ENCODE data around the gene MYO3B.
"Not testable (repeated sequence)": the region's sequence is repeated elsewhere in the genome, so short reads cannot be mapped to it uniquely, and the experiment has no call there.

MYO3B gene

GRCh38 chr2:170670651-170671050 lies 492.7 kb downstream of the MYO3B start:
- Mint-ChIP-seq H3K9me3 (no peaks in the 10 kb centered on the region), H3K36me3 (no peaks in the 10 kb centered on the region), H3K27ac (no peak overlapping the region), H3K4me1 (no peaks in the 10 kb centered on the region), H3K27me3 (peaks cover 2% of the 10 kb centered on the region), H3K4me3 (no peak overlapping the region)
- no peak for ATAC-seq (ENCODE audit: low read depth)
- DNase-seq (ENCODE audit: low spot score in 2 of 2): no peak

DNA sequence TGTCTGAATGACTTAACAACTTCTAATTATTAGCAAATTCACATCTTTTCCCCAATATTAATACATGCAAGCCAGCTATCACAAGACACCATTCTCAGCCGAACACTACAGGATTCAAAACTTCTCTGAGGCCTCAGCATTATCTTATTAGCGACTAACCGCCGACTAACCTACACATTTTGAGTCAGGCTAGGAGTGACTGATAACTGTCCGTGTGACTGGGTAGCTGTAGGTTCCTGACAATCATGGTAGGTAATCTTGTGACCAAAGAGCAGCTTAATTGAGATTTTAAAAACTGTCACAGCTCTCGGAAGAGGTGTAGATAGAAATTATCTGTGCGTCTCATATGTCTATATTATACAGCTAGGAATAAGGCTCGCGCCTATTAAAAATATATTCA lies 493.1 kb downstream of the MYO3B start:
- ATAC-seq (ENCODE audit: low read depth) (no peak), DNase-seq (ENCODE audit: low spot score in 2 of 2) (no peak)
- no peak overlapping the region for H3K4me3 Mint-ChIP-seq
- H3K27ac Mint-ChIP-seq: no peak overlapping the region
- H3K36me3 Mint-ChIP-seq: no peaks in the 10 kb centered on the region
- H3K4me1 Mint-ChIP-seq: no peaks in the 10 kb centered on the region
- H3K27me3 Mint-ChIP-seq: peaks cover 2% of the 10 kb centered on the region
- no peaks in the 10 kb centered on the region for H3K9me3 Mint-ChIP-seq

GRCh38 chr2:170674282-170674681 lies 496.3 kb downstream of the MYO3B start:
- H3K27ac Mint-ChIP-seq; H3K27me3 Mint-ChIP-seq; H3K4me3 Mint-ChIP-seq; DNase-seq (ENCODE audit: low spot score in 2 of 2); H3K36me3 Mint-ChIP-seq; H3K4me1 Mint-ChIP-seq; ATAC-seq (ENCODE audit: low read depth); H3K9me3 Mint-ChIP-seq: not testable (repeated sequence)

DNA sequence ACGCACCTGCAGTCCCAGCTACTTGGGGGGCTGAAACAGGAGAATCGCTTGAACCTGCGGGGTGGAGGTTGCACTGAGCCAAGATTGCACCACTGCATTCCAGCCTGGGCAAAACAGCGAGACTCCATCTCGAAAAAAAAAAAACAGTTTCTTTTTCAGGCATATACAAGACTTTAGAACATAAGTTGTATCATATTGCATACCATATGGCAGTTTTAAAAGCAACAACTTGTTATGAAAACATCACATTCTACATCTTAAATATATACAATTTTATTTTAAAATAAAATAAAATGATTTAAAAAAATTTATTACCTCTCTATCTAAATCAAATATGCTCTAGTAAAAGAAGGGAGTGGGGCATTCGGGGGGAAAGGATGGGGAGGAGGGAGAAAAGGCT lies 497.8 kb downstream of the MYO3B start:
- DNase-seq (ENCODE audit: low spot score in 2 of 2) (no peak), ATAC-seq (ENCODE audit: low read depth) (no peak)
- H3K9me3 Mint-ChIP-seq: no peaks in the 10 kb centered on the region
- no peaks in the 10 kb centered on the region for H3K4me1 Mint-ChIP-seq
- H3K27me3 Mint-ChIP-seq: peaks cover 6% of the 10 kb centered on the region
- no peaks in the 10 kb centered on the region for H3K36me3 Mint-ChIP-seq
- no peak overlapping the region for H3K27ac Mint-ChIP-seq
- no peak overlapping the region for H3K4me3 Mint-ChIP-seq

DNA sequence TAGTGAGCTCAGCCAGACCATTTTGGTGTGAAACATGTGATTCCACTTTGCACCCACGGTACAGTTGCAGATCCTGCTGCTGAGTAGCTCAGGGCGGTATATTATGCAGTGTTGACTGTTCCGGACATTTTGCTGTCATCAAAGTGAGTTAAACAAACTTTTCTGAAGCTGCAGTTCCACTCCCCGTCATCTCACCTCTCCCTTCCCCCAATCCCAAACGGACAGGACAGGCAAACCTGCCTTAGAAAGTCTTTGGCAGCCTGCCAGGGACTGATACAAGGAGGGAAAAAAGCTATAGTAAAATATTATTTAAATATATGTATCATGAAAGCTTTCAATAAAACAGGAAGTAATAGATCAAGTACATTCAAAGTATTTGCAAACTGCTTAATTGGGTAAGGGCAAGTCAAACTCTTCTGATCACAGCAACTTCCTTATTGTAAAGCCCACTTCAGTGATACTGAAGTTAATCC lies 501.7 kb downstream of the MYO3B start:
- H3K27me3 Mint-ChIP-seq: peaks cover 7% of the 10 kb centered on the region
- no peak overlapping the region for H3K4me3 Mint-ChIP-seq
- no peaks in the 10 kb centered on the region for H3K9me3 Mint-ChIP-seq
- no peak for ATAC-seq (ENCODE audit: low read depth)
- no peak overlapping the region for H3K27ac Mint-ChIP-seq
- DNase-seq (ENCODE audit: low spot score in 2 of 2): no peak
- H3K4me1 Mint-ChIP-seq: no peaks in the 10 kb centered on the region
- H3K36me3 Mint-ChIP-seq: no peaks in the 10 kb centered on the region

DNA sequence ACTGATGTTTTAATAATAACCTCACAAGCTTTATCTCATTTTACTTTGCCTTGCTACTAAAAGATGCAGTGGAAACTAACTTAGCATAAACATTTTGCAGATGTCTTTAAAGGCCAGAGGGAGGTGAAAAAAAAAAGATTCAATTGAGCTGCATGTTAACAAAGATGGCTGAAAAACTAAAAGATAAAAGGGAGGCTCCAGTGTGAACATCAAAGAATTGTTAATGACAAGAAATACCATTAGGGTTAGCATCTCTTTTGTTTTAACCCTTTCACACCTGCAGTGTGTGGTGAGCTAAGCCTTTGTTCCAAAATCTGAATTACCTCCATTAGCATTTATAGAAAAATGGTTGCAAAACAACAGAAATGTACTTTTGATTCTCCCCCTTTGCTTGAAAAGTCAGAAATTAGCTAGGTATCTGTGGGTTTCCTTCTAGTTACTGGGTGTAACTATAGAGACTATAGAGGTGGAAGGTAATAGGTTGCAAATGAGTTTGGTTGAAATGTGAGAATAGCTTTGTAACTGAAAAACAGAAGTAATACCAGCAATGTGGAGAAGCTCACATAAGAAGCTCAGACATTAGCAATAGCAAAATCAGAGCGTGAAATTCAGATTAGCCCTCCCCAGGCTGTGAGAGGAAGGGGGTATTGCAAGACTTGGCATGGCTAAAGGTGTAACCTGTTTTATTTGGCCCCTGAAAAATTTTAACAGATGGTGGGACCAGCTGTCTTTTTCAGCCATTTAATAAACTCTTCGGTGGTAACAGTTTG lies 502.4 kb downstream of the MYO3B start:
- DNase-seq (ENCODE audit: low spot score in 2 of 2): no peak
- no peak for ATAC-seq (ENCODE audit: low read depth)
- no peaks in the 10 kb centered on the region for H3K4me1 Mint-ChIP-seq
- H3K27ac Mint-ChIP-seq: no peak overlapping the region
- H3K36me3 Mint-ChIP-seq: no peaks in the 10 kb centered on the region
- no peak overlapping the region for H3K4me3 Mint-ChIP-seq
- H3K27me3 Mint-ChIP-seq: peaks cover 7% of the 10 kb centered on the region
- no peaks in the 10 kb centered on the region for H3K9me3 Mint-ChIP-seq

- H3K4me3 Mint-ChIP-seq: no peak overlapping the region
- no peak overlapping the region for H3K27ac Mint-ChIP-seq
- DNase-seq (ENCODE audit: low spot score in 2 of 2) (no peak), ATAC-seq (ENCODE audit: low read depth) (no peak)
- H3K36me3 Mint-ChIP-seq: no peaks in the 10 kb centered on the region
- peaks cover 8% of the 10 kb centered on the region for H3K27me3 Mint-ChIP-seq
- no peaks in the 10 kb centered on the region for H3K4me1 Mint-ChIP-seq
- no peaks in the 10 kb centered on the region for H3K9me3 Mint-ChIP-seq
Observed at GRCh38 chr2:170681311-170681710, 503.4 kb downstream of the MYO3B start.

GRCh38 chr2:170685591-170685990 lies 507.6 kb downstream of the MYO3B start:
- Mint-ChIP-seq H3K27ac (no peak overlapping the region), H3K4me1 (no peaks in the 10 kb centered on the region), H3K27me3 (peaks cover 5% of the 10 kb centered on the region), H3K36me3 (no peaks in the 10 kb centered on the region), H3K9me3 (no peaks in the 10 kb centered on the region), H3K4me3 (no peak overlapping the region)
- DNase-seq (ENCODE audit: low spot score in 2 of 2) (no peak), ATAC-seq (ENCODE audit: low read depth) (no peak)

GRCh38 chr2:170689481-170689880 lies 511.5 kb downstream of the MYO3B start:
- no peaks in the 10 kb centered on the region for H3K4me1 Mint-ChIP-seq
- H3K4me3 Mint-ChIP-seq: no peak overlapping the region
- no peak for DNase-seq (ENCODE audit: low spot score in 2 of 2)
- no peak overlapping the region for H3K27ac Mint-ChIP-seq
- no peak for ATAC-seq (ENCODE audit: low read depth)
- no peaks in the 10 kb centered on the region for H3K36me3 Mint-ChIP-seq
- H3K27me3 Mint-ChIP-seq: peaks cover 6% of the 10 kb centered on the region
- no peaks in the 10 kb centered on the region for H3K9me3 Mint-ChIP-seq

GRCh38 chr2:170690640-170691039 lies 512.7 kb downstream of the MYO3B start:
- no peaks in the 10 kb centered on the region for H3K9me3 Mint-ChIP-seq
- no peaks in the 10 kb centered on the region for H3K36me3 Mint-ChIP-seq
- ATAC-seq (ENCODE audit: low read depth) (no peak), DNase-seq (ENCODE audit: low spot score in 2 of 2) (no peak)
- no peak overlapping the region for H3K4me3 Mint-ChIP-seq
- H3K4me1 Mint-ChIP-seq: no peaks in the 10 kb centered on the region
- H3K27me3 Mint-ChIP-seq: peaks cover 6% of the 10 kb centered on the region
- H3K27ac Mint-ChIP-seq: no peak overlapping the region

DNA sequence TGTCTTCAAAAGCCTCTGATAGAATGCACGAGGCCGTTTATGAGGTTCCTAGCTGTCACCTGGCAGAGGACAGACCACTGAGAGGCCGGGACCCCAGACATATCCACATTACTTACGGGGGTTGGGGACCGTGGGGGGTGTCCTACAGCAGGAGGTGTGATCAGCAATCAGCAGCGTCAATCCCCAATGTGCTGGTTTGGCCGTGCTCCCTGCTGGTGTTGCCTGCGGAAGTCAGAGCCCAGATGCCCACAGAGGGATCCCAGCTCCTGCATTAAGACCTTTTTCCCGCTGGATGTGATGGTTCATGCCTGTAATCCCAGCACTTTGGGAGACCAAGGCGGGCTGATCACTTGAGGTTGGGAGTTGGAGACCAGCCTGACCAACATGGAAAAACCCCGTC lies 516.4 kb downstream of the MYO3B start:
- no peak overlapping the region for H3K27ac Mint-ChIP-seq
- H3K4me3 Mint-ChIP-seq: no peak overlapping the region
- peaks cover 9% of the 10 kb centered on the region for H3K27me3 Mint-ChIP-seq
- DNase-seq (ENCODE audit: low spot score in 2 of 2): no peak
- H3K4me1 Mint-ChIP-seq: no peaks in the 10 kb centered on the region
- H3K36me3 Mint-ChIP-seq: no peaks in the 10 kb centered on the region
- no peak for ATAC-seq (ENCODE audit: low read depth)
- no peaks in the 10 kb centered on the region for H3K9me3 Mint-ChIP-seq

GRCh38 chr2:170695521-170696410 lies 517.8 kb downstream of the MYO3B start:
- Mint-ChIP-seq H3K4me3 (no peak overlapping the region), H3K27me3 (peaks cover 9% of the 10 kb centered on the region), H3K4me1 (no peaks in the 10 kb centered on the region), H3K9me3 (no peaks in the 10 kb centered on the region), H3K36me3 (no peaks in the 10 kb centered on the region), H3K27ac (no peak overlapping the region)
- ATAC-seq (ENCODE audit: low read depth): no peak
- no peak for DNase-seq (ENCODE audit: low spot score in 2 of 2)

- Mint-ChIP-seq H3K27me3 (peaks cover 10% of the 10 kb centered on the region), H3K9me3 (peaks cover 2% of the 10 kb centered on the region), H3K27ac (no peak overlapping the region), H3K36me3 (no peaks in the 10 kb centered on the region), H3K4me3 (no peak overlapping the region), H3K4me1 (no peaks in the 10 kb centered on the region)
- no peak for DNase-seq (ENCODE audit: low spot score in 2 of 2)
- no peak for ATAC-seq (ENCODE audit: low read depth)
Observed at GRCh38 chr2:170696948-170697347, 519.0 kb downstream of the MYO3B start.

GRCh38 chr2:170701011-170701410 lies 523.1 kb downstream of the MYO3B start:
- no peak overlapping the region for H3K4me3 Mint-ChIP-seq

More at GRCh38 chr2:170701011-170701410, 523.1 kb downstream of the MYO3B start:
- peaks cover 8% of the 10 kb centered on the region for H3K27me3 Mint-ChIP-seq
- H3K36me3 Mint-ChIP-seq: no peaks in the 10 kb centered on the region
- no peaks in the 10 kb centered on the region for H3K4me1 Mint-ChIP-seq
- ATAC-seq (ENCODE audit: low read depth) (no peak), DNase-seq (ENCODE audit: low spot score in 2 of 2) (no peak)
- H3K9me3 Mint-ChIP-seq: peaks cover 7% of the 10 kb centered on the region
- H3K27ac Mint-ChIP-seq: no peak overlapping the region

Data from memory B cell (primary cell).